Gastrocnemius medialis (tissue), 4 donors: ENCODE results near the gene SYT7. TPM values are rescaled to one million over a fixed set of nuclear protein-coding genes. Genes with fewer than 3 reads are reported as not detected.

Experiments used
- ATAC-seq, 2 donors: fragments of 150-250 bp; one replicate each; pipeline ENCODE4 v1.9.1; 2016
- DNase-seq, 2 donors: peaks; one replicate each; pipeline ENCODE4 v3.0.0-alpha.2; 2019
- H3K27ac ChIP-seq, 4 donors: fragments of 200-600 bp; sonication (generic); 1 replicate in 1 of 4; 2 replicates in 3 of 4; pipeline ENCODE4 v1.5.1; 2016 to 2018; ENCODE audit warnings: mild to moderate bottlenecking in 2 of 4, moderate library complexity in 1 of 4
- H3K27me3 ChIP-seq, 3 donors: fragments of 200-600 bp; sonication (generic) in 2 of 3; 1 replicate in 1 of 3; 2 replicates in 2 of 3; pipeline versions ENCODE4 v1.5.1 to v1.6.0; 2016 to 2019; ENCODE audit warnings: mild to moderate bottlenecking in 1 of 3, moderate library complexity in 1 of 3
- H3K36me3 ChIP-seq, 2 donors: fragments of 200-600 bp; sonication (generic) in 1 of 2; one replicate each; pipeline ENCODE4 v1.5.1; 2017 to 2018
- H3K4me1 ChIP-seq, 2 donors: fragments of 200-600 bp; sonication (generic) in 1 of 2; one replicate each; pipeline ENCODE4 v1.5.1; 2016 to 2017; ENCODE audit warnings: mild to moderate bottlenecking in 2 of 2
- H3K4me3 ChIP-seq, 4 donors: fragments of 200-600 bp; sonication (generic) in 3 of 4; 1 replicate in 1 of 4; 2 replicates in 3 of 4; pipeline ENCODE4 v1.5.1; 2016 to 2019; ENCODE audit warnings: mild to moderate bottlenecking in 2 of 4
- H3K9me3 ChIP-seq, 3 donors: fragments of 200-600 bp; sonication (generic) in 2 of 3; 1 replicate in 1 of 3; 2 replicates in 2 of 3; pipeline ENCODE4 v1.5.1; 2016 to 2019
- POLR2A ChIP-seq, 2 donors: fragments of 450-650 bp; IDR thresholded peaks; one replicate each; pipeline ENCODE4 v1.6.1; 2017; ENCODE audit warnings: antibody characterized with exemption in 2 of 2, mild to moderate bottlenecking in 2 of 2, moderate library complexity in 2 of 2
- in situ Hi-C, 4 donors: fragments of 200-750 bp; cut with MboI; loops; one replicate each; pipeline versions ENCODE4 v1.15.0 to v1.8.0; 2017; ENCODE audit warnings: low sequenced_read_pairs in 4 of 4
- intact Hi-C: fragments of 100-400 bp; cut with DNase I; formaldehyde crosslinking; loops from one replicate; pipeline ENCODE4 v1.15.1; 2023; ENCODE audit warnings: low total_unique reads
- total RNA-seq, 4 donors: library from RNA; depleted of rRNA; stranded (reverse); fragments of >200 nt; gene quantifications; one replicate each; pipeline versions ENCODE4 v1.1.0 to v1.2.3, GENCODE V29; 2016
- TF ChIP-seq, protein P1 (sequence below), 5 experiments: fragments of 450-650 bp in 3 of 5; fragments of 200-600 bp in 2 of 5; sonication (generic) in 2 of 5; IDR thresholded peaks in 4 of 5; conservative IDR thresholded peaks in 1 of 5; 1 replicate in 4 of 5; 2 replicates in 1 of 5; pipeline ENCODE4 v1.5.1; 2016 to 2019; ENCODE audit warnings: antibody characterized with exemption in 5 of 5, mild to moderate bottlenecking in 3 of 5, moderate library complexity in 3 of 5

Gene SYT7
- total RNA-seq, 4 donors from 2014 or later = 0.68 to 4.9 (median 1.4) TPM

DNA sequence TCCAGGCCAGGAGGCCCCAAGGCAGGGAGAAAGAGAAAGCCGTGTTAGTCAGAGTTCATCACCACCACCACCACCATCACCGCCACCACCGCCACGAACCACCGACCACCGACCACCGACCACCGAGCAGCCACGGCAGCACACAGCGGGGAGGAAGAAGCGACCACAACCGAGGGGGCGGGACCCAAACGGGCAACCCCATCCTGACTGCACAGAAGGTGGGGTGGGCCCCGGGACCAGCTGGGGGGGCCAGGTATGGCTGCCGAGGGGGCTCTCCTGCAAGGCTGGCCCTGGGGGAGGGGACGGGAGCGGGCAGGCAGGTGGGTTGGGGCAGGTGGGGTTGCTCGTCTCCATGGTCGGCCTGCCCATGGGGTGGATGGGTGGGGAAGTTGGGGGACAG lies 34.2 kb downstream of the SYT7 start:
- Histone ChIP-seq H3K9me3 (no peaks in the 10 kb centered on the region), H3K27ac (no peak overlapping the region), H3K4me3 (no peak overlapping the region), H3K36me3 (no peaks in the 10 kb centered on the region), H3K4me1 (peaks cover 5 to 6% of the 10 kb centered on the region in 2 donors), H3K27me3 (peaks cover 0 to 4% (median 0%) of the 10 kb centered on the region in 3 donors)
- TF ChIP-seq, protein P1, sequence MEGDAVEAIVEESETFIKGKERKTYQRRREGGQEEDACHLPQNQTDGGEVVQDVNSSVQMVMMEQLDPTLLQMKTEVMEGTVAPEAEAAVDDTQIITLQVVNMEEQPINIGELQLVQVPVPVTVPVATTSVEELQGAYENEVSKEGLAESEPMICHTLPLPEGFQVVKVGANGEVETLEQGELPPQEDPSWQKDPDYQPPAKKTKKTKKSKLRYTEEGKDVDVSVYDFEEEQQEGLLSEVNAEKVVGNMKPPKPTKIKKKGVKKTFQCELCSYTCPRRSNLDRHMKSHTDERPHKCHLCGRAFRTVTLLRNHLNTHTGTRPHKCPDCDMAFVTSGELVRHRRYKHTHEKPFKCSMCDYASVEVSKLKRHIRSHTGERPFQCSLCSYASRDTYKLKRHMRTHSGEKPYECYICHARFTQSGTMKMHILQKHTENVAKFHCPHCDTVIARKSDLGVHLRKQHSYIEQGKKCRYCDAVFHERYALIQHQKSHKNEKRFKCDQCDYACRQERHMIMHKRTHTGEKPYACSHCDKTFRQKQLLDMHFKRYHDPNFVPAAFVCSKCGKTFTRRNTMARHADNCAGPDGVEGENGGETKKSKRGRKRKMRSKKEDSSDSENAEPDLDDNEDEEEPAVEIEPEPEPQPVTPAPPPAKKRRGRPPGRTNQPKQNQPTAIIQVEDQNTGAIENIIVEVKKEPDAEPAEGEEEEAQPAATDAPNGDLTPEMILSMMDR (IDR thresholded peaks at IDR 0.05 in 4 of 5, conservative IDR thresholded peaks at IDR 0.05 in 1 of 5) = no peak
- TF ChIP-seq POLR2A (IDR thresholded peaks at IDR 0.05) = no peak
- intact Hi-C loops = no loop called here
- DNase-seq (no peak), ATAC-seq (no peak)
- in situ Hi-C loops = no loop called here

DNA sequence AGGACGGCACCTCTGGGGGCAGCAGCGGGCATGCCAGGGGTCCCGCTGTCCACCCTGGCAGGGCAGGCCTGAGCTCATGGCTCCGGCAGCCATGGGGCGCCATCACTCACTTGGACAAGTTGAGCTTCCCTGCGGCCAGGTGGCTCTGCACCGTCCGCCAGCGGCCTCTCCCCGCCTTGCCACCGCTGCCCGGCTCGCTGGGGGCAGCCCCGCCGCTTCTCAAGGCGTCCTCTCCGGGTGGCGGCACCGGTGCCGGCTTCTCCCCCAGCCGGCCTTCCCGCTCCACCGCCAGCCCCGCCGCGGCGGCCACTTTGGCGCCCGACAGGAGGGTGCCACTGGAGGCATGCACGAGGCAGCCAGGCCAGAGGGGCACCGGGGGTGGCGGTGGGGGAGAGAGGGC lies 35.0 kb downstream of the SYT7 start:
- H3K36me3 ChIP-seq = no peaks in the 10 kb centered on the region
- TF ChIP-seq POLR2A (IDR thresholded peaks at IDR 0.05) = no peak
- TF ChIP-seq, protein P1 (IDR thresholded peaks at IDR 0.05 in 4 of 5, conservative IDR thresholded peaks at IDR 0.05 in 1 of 5) = no peak
- H3K27ac ChIP-seq = no peak overlapping the region
- no peaks in the 10 kb centered on the region for H3K9me3 ChIP-seq
- H3K27me3 ChIP-seq = peaks cover 0 to 4% (median 0%) of the 10 kb centered on the region in 3 donors
- peaks cover 6% of the 10 kb centered on the region in 2 donors for H3K4me1 ChIP-seq
- intact Hi-C loops (no loop called here), in situ Hi-C loops (no loop called here)
- DNase-seq (no peak), ATAC-seq (no peak)
- H3K4me3 ChIP-seq = no peak overlapping the region

DNA sequence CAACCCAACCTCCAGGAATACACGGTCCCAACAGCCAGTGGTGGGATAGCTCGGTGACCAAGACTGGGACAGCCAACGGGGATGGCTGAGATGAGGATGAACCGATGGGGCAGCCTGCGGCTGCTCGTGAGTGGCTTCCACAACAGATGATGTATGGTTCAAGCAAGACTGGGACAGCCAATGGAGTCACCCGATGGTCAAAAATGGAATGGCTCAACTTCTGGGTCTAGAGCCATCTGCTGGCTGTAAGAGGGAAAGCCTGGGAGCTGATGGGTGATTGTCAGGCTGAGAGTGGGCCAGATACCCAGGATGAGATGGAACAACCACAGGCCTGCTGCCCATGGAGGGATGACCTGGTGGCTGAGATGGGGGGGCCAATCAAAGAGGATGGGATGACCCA lies 35.5 kb downstream of the SYT7 start:
- H3K4me3 ChIP-seq = no peak overlapping the region
- H3K27me3 ChIP-seq = peaks cover 0 to 4% (median 0%) of the 10 kb centered on the region in 3 donors
- no peaks in the 10 kb centered on the region for H3K9me3 ChIP-seq
- in situ Hi-C loops (no loop called here), intact Hi-C loops (no loop called here)
- peaks cover 6% of the 10 kb centered on the region in 2 donors for H3K4me1 ChIP-seq
- ATAC-seq (no peak), DNase-seq (no peak)
- TF ChIP-seq POLR2A (IDR thresholded peaks at IDR 0.05) = no peak
- TF ChIP-seq, protein P1 (IDR thresholded peaks at IDR 0.05 in 4 of 5, conservative IDR thresholded peaks at IDR 0.05 in 1 of 5) = no peak
- no peaks in the 10 kb centered on the region for H3K36me3 ChIP-seq
- no peak overlapping the region for H3K27ac ChIP-seq

DNA sequence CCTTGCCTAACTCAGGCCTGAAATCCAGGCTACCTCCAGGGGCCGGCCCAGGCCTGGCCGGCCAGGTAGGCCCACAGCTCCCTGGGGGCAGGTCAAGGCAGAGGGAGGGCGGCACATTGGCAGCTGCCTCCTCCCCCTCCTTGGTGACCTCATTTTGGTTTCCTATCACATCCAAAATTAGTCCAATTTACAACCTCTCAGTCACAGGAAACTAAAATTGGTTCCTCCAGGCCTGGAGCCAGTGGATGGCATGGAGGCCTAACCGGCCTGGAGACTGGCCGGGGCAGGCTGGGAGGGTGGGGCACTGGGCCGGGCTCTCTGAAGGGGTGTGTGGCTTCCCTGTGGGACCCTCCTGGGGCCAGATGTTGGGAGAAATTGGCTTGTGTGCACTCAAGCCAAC lies 36.4 kb downstream of the SYT7 start:
- DNase-seq (no peak), ATAC-seq (no peak)
- intact Hi-C loops (no loop called here), in situ Hi-C loops (no loop called here)
- TF ChIP-seq, protein P1 (IDR thresholded peaks at IDR 0.05 in 4 of 5, conservative IDR thresholded peaks at IDR 0.05 in 1 of 5) = no peak
- TF ChIP-seq POLR2A (IDR thresholded peaks at IDR 0.05) = no peak
- H3K27me3 ChIP-seq = peaks cover 0 to 4% (median 0%) of the 10 kb centered on the region in 3 donors
- no peaks in the 10 kb centered on the region for H3K36me3 ChIP-seq
- peaks cover 6% of the 10 kb centered on the region in 2 donors for H3K4me1 ChIP-seq
- no peak overlapping the region for H3K4me3 ChIP-seq
- no peak overlapping the region for H3K27ac ChIP-seq
- H3K9me3 ChIP-seq = no peaks in the 10 kb centered on the region
